A549 (cell line): ENCODE measurements around the gene ZG16B. TPM values are rescaled to one million over a fixed set of nuclear protein-coding genes. Genes with fewer than 3 reads are reported as not detected.
A peak's percentile ranks its signal among the peaks of the same experiment; 100 is the strongest.

Experiments used
- ATAC-seq, 2 experiments: fragments of 200-7000 bp in 1 of 2; fragments of >200 bp in 1 of 2; cut with Nextera tagmentation in 1 of 2; cut with Tn5 transposase in 1 of 2; 3 replicates each; pipeline versions ENCODE4 v1.8.0 to v1.9.1; 2018 to 2020; ENCODE audit warnings: mild to moderate bottlenecking in 1 of 2, moderate library complexity in 1 of 2
- CTCF ChIA-PET: fragments of 300-600 bp; sonication (Branson Sonifier 250); formaldehyde crosslinking; extraction: SDS; loops from one replicate; lab custom pipeline; 2021; ENCODE audit warnings: antibody characterized with exemption, inconsistent platforms; lab: Yijun Ruan, JAX
- POLR2A ChIA-PET: fragments of 350-600 bp; formaldehyde crosslinking; extraction: SDS; loops from one replicate; lab custom pipeline; 2021; ENCODE audit warnings: antibody characterized with exemption, inconsistent platforms; lab: Yijun Ruan, JAX
- DNase-seq, 2 experiments: peaks; one replicate each; pipeline versions ENCODE4 v3.0.0 to v3.0.0-alpha.2; 2011 to 2016; ENCODE audit warnings: low read depth in 1 of 2, low spot score in 1 of 2
- FAIRE-seq: peaks from 2 replicates; lab custom pipeline; 2011; peaks lifted over from hg19 to GRCh38; lab: Jason Lieb, UNC
- H3K27ac ChIP-seq, 2 experiments: fragments of >200 bp; sonication (Bioruptor Twin); formaldehyde crosslinking; 3 replicates each; pipeline ENCODE4 v1.5.1; 2016 to 2017
- H3K4me1 ChIP-seq: fragments of >200 bp; sonication (Bioruptor Twin); formaldehyde crosslinking; 3 replicates; pipeline ENCODE4 v1.6.1; 2016
- H3K4me2 ChIP-seq: fragments of >200 bp; sonication (Bioruptor Twin); formaldehyde crosslinking; 3 replicates; pipeline ENCODE4 v1.6.1; 2016
- H3K4me3 ChIP-seq: fragments of >200 bp; sonication (Bioruptor Twin); formaldehyde crosslinking; 3 replicates; pipeline ENCODE4 v1.5.1; 2016
- H3K9me3 ChIP-seq: fragments of >200 bp; sonication (Bioruptor Twin); formaldehyde crosslinking; 3 replicates; pipeline ENCODE4 v1.6.1; 2016
- BHLHE40 ChIP-seq: IDR thresholded peaks from 2 replicates; pipeline ENCODE4 v1.6.1; 2012; ENCODE audit warnings: low read depth, low read length, inconsistent platforms
- EP300 ChIP-seq, 2 experiments: fragments of >200 bp; sonication (Bioruptor Twin); formaldehyde crosslinking; IDR thresholded peaks; 2 replicates in 1 of 2; 3 replicates in 1 of 2; pipeline ENCODE4 v1.6.1; 2016 to 2017
- GATA3 ChIP-seq: IDR thresholded peaks from 2 replicates; pipeline ENCODE4 v1.6.1; 2012; ENCODE audit warnings: borderline replicate concordance
- HDAC2 ChIP-seq: fragments of 200-600 bp; sonication (generic); IDR thresholded peaks from 2 replicates; pipeline ENCODE4 v1.6.1; 2016
- HOXB13 ChIP-seq: fragments of 250-450 bp; sonication (Bioruptor Pico); IDR thresholded peaks from 2 replicates; pipeline ENCODE4 v1.5.0; 2020; ENCODE audit warnings: low read depth, mild to moderate bottlenecking, moderate library complexity
- JUNB ChIP-seq: fragments of >200 bp; sonication (Bioruptor Twin); formaldehyde crosslinking; IDR thresholded peaks from 2 replicates; pipeline ENCODE4 v1.6.1; 2016
- MAZ ChIP-seq: fragments of 150-350 bp; IDR thresholded peaks from 2 replicates; pipeline ENCODE4 v1.6.1; 2014; ENCODE audit warnings: antibody characterized with exemption, low read depth, low read length, borderline replicate concordance
- POLR2AphosphoS2 ChIP-seq: conservative IDR thresholded peaks from 2 replicates; pipeline ENCODE4 v1.6.1; 2012; ENCODE audit warnings: low read length, improper control_type of control experiment, inconsistent platforms
- RAD21 ChIP-seq, 2 experiments: fragments of >200 bp in 1 of 2; sonication (Bioruptor Twin) in 1 of 2; formaldehyde crosslinking in 1 of 2; IDR thresholded peaks in 1 of 2; conservative IDR thresholded peaks in 1 of 2; 2 replicates in 1 of 2; 3 replicates in 1 of 2; pipeline ENCODE4 v1.6.1; 2012 to 2018; ENCODE audit warnings: inconsistent platforms in 1 of 2
- RNF2 ChIP-seq: fragments of 200-600 bp; sonication (generic); IDR thresholded peaks from 2 replicates; pipeline ENCODE4 v1.6.1; 2016; ENCODE audit warnings: low read depth, mild to moderate bottlenecking, antibody characterized with exemption, moderate library complexity, borderline replicate concordance
- SMC3 ChIP-seq: fragments of >200 bp; sonication (Bioruptor Twin); formaldehyde crosslinking; IDR thresholded peaks from 3 replicates; pipeline ENCODE4 v1.6.1; 2018; ENCODE audit warnings: inconsistent platforms
- TFCP2L1 ChIP-seq: fragments of 250-450 bp; sonication (Bioruptor Pico); IDR thresholded peaks from 2 replicates; pipeline ENCODE4 v1.5.0; 2021; ENCODE audit warnings: mild to moderate bottlenecking
- TP53 ChIP-seq: fragments of 250-450 bp; sonication (Bioruptor Pico); IDR thresholded peaks from 2 replicates; pipeline ENCODE4 v1.5.0; 2021; ENCODE audit warnings: mild to moderate bottlenecking, moderate library complexity
- WGBS: methylation state at CpG from one replicate; pipeline ENCODE4 v1.1.6; 2017; ENCODE audit errors: missing lambda C conversion rate; 5-methylcytosine and 5-hydroxymethylcytosine counted together
- polyA plus RNA-seq, 4 experiments: library from polyadenylated mRNA; depleted of rRNA in 3 of 4; stranded (reverse); fragments of >200 nt; fragmentation: RNase III in 1 of 4; extraction: RNeasy Plus Mini Kit Qiagen cat#74134 plus additional on column Dnase treatment in 1 of 4; gene quantifications; 2 replicates in 3 of 4; 3 replicates in 1 of 4; pipeline ENCODE4 v1.2.3, GENCODE V29; 2011 to 2017
- TF ChIP-seq, protein P1 (sequence below): fragments of >200 bp; sonication (Bioruptor Twin); formaldehyde crosslinking; IDR thresholded peaks from 3 replicates; pipeline ENCODE4 v1.5.1; 2016
- TF ChIP-seq, protein P2 (sequence below): IDR thresholded peaks from 2 replicates; pipeline ENCODE4 v1.6.1; 2012
- TF ChIP-seq, protein P3 (sequence below): fragments of 250-450 bp; sonication (Bioruptor Pico); IDR thresholded peaks from 2 replicates; pipeline ENCODE4 v1.5.0; 2021; ENCODE audit warnings: mild to moderate bottlenecking, moderate library complexity, borderline replicate concordance
- TF ChIP-seq, protein P4 (sequence below): IDR thresholded peaks from 2 replicates; pipeline ENCODE4 v1.6.1; 2012

The ZG16B gene
- polyA plus RNA-seq, 2 of the 4 experiments (the other 2 are of a cell fraction), result 0.40 to 0.85 TPM

DNA sequence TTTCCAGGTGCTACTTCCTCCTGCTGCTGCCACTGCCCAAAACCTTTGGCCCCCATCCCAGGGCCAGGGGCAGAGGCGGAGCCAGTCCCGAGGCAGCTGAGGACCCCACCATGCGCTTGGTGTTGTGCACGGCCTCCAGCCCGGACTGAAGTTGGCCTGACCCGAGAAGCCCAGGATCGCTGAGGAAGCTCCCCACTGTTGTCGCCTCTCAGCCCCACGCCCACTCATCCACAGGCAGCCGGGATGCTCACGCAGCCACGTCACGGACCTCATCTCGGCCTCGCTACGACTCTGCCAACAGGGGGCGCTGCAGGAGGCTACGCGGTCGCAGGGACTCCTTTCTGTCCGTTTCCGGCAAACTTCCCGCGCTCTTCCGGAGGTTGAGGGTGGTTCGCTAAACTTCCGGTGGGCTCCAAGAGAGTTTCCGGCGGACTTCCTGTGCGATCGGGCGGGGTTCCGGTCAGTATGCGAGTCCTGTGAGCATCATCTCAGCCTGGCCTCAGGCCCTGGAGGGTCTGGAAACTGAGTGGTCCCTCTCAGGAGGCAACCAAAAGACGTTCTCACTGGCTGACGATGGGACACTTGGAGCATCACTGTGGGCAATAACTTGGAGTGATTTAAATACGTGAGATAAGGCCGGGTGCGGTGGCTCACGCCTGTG, 12.4 kb downstream of the ZG16B start:
- POLR2A ChIA-PET, result no interaction called here
- TF ChIP-seq, protein P1, sequence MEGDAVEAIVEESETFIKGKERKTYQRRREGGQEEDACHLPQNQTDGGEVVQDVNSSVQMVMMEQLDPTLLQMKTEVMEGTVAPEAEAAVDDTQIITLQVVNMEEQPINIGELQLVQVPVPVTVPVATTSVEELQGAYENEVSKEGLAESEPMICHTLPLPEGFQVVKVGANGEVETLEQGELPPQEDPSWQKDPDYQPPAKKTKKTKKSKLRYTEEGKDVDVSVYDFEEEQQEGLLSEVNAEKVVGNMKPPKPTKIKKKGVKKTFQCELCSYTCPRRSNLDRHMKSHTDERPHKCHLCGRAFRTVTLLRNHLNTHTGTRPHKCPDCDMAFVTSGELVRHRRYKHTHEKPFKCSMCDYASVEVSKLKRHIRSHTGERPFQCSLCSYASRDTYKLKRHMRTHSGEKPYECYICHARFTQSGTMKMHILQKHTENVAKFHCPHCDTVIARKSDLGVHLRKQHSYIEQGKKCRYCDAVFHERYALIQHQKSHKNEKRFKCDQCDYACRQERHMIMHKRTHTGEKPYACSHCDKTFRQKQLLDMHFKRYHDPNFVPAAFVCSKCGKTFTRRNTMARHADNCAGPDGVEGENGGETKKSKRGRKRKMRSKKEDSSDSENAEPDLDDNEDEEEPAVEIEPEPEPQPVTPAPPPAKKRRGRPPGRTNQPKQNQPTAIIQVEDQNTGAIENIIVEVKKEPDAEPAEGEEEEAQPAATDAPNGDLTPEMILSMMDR, result peak; percentile 39; the same call in 2 of the 3 replicates
- TF ChIP-seq RNF2 (no peak), EP300 (IDR thresholded peaks at IDR 0.05) (no peak), POLR2AphosphoS2 (no peak), RAD21 (conservative IDR thresholded peaks at IDR 0.05 in 1 of 2, IDR thresholded peaks at IDR 0.05 in 1 of 2) (peak in 1 of 2 experiments; percentile 18; a peak in 1 of 5 replicates), TP53 (CRISPR knock-in tag) (no peak)
- TF ChIP-seq, all 56 proteins: peak for 2
- H3K4me3 ChIP-seq, result no peak overlapping the region
- ATAC-seq, result peak in 1 of 2 experiments; percentile 30; a peak in 2 of 6 replicates
- peaks cover 36% of the 10 kb centered on the region for H3K4me1 ChIP-seq
- 78% methylated on average over 39 of the region's 40 CpGs for WGBS
- peak in 1 of 2 experiments; percentile 51 for DNase-seq
- CTCF ChIA-PET, result interaction anchor here (1.0 to 5.1 kb wide), 9 partner anchors 9 to 84 kb away, joined by 3 to 55 read pairs (median 4); no protein-coding TSS in a partner anchor
- H3K9me3 ChIP-seq, result no peaks in the 10 kb centered on the region
- no peak overlapping the region for H3K4me2 ChIP-seq
- peak overlapping the region in 1 of 2 experiments; percentile 90; a peak in 3 of 6 replicates for H3K27ac ChIP-seq
- FAIRE-seq, result no peak

DNA sequence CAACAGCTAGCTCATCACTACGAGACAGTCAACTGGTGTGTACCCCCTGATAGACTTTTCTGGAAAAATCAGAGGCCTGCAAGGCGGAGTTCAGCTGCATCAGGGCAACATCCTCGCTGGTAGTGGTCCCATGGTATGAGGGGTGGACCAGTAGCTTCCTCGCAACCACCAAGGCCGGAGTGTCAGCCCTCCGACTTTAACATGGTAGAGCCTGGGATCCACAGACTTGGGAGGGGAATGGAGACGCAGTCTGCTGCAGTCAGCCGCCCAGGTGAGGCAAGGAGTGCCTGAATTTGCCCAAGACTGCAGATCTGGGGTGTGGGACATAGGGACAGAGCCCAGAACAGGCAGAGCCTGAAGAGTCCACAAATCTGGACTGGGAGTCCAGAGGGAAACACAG, 13.4 kb downstream of the ZG16B start:
- no peak overlapping the region for H3K4me3 ChIP-seq
- no peak for TF ChIP-seq HDAC2
- TF ChIP-seq, protein P2, sequence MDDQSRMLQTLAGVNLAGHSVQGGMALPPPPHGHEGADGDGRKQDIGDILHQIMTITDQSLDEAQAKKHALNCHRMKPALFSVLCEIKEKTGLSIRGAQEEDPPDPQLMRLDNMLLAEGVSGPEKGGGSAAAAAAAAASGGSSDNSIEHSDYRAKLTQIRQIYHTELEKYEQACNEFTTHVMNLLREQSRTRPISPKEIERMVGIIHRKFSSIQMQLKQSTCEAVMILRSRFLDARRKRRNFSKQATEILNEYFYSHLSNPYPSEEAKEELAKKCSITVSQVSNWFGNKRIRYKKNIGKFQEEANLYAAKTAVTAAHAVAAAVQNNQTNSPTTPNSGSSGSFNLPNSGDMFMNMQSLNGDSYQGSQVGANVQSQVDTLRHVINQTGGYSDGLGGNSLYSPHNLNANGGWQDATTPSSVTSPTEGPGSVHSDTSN, result no peak
- TF ChIP-seq HOXB13, result no peak
- no peak for TF ChIP-seq MAZ
- no peak for TF ChIP-seq SMC3
- TF ChIP-seq, protein P1, result no peak
- no peak for TF ChIP-seq GATA3
- TF ChIP-seq BHLHE40, result no peak
- no peak for TF ChIP-seq JUNB
- no peak for TF ChIP-seq TFCP2L1 (CRISPR knock-in tag)
- TF ChIP-seq, protein P3, sequence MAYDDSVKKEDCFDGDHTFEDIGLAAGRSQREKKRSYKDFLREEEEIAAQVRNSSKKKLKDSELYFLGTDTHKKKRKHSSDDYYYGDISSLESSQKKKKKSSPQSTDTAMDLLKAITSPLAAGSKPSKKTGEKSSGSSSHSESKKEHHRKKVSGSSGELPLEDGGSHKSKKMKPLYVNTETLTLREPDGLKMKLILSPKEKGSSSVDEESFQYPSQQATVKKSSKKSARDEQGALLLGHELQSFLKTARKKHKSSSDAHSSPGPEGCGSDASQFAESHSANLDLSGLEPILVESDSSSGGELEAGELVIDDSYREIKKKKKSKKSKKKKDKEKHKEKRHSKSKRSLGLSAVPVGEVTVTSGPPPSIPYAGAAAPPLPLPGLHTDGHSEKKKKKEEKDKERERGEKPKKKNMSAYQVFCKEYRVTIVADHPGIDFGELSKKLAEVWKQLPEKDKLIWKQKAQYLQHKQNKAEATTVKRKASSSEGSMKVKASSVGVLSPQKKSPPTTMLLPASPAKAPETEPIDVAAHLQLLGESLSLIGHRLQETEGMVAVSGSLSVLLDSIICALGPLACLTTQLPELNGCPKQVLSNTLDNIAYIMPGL, result no peak
- TF ChIP-seq, protein P4, sequence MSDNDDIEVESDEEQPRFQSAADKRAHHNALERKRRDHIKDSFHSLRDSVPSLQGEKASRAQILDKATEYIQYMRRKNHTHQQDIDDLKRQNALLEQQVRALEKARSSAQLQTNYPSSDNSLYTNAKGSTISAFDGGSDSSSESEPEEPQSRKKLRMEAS, result no peak
- TF ChIP-seq, all 56 proteins: peak for 0
- ATAC-seq (no peak), FAIRE-seq (no peak), DNase-seq (no peak)
- ChIA-PET CTCF (interaction anchor here (1.3 to 5.1 kb wide), 7 partner anchors 11 to 83 kb away, joined by 3 to 55 read pairs (median 7); no protein-coding TSS in a partner anchor), POLR2A (no interaction called here)
- WGBS, result 68% methylated on average over 4 of the region's 8 CpGs
- Histone ChIP-seq H3K4me2 (no peak overlapping the region), H3K4me1 (peaks cover 38% of the 10 kb centered on the region), H3K27ac (peak overlapping the region; percentile 28 to 68; a peak in 4 of 6 replicates), H3K9me3 (no peaks in the 10 kb centered on the region)
